NCI-H187 (cell line): ENCODE results near the gene SCN2B.

ENCODE experiments used
- DNase-seq, 2 experiments: peaks; one replicate each; lab custom pipeline; 2025; lab: John Stamatoyannopoulos, UW

SCN2B gene

DNA sequence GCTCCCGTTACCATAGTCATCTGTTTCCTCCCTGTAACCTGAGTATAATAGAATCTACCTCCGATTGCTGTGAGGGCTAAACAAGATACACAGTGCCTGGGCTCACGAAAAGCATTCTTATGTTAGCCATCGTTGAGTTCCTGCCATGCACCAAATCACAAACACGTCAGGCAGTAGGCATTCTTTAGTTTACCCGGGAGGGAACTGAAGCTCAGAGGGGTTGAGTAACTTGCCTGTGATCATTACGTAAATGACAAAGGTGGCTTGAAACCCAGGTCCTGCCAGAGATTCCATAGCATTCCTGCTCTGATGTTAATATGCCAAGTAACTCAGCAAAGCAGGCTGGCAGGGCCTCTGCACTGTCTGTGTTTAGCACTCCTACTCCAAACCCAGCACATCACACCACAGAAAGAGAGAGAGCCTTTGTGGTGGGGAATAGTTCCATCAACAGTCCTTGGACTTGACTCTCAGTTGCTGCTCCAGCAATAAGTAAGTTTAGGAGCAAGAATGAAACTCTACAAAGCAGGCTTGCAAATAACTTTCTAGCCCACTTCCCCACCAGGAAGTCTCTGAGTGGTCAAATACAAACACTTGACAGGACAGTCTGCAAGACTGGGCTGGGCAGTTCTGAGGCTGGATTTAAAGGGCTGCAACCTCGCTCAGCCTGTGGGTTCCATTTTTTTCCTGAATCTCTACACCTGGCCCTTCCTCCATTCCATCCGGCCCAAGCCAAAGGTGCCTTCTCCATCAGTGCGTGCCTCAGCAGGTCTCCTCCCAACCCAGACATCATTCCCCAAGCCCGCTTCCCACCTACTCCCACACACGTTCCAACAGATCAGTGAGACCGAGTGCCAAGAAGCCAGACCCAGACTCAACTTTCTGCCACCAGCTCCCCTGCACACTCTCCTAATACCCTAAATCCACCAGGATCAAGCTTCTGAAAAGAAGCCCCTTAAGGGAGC, 1.1 kb downstream of the SCN2B start:
- no peak for DNase-seq

DNA sequence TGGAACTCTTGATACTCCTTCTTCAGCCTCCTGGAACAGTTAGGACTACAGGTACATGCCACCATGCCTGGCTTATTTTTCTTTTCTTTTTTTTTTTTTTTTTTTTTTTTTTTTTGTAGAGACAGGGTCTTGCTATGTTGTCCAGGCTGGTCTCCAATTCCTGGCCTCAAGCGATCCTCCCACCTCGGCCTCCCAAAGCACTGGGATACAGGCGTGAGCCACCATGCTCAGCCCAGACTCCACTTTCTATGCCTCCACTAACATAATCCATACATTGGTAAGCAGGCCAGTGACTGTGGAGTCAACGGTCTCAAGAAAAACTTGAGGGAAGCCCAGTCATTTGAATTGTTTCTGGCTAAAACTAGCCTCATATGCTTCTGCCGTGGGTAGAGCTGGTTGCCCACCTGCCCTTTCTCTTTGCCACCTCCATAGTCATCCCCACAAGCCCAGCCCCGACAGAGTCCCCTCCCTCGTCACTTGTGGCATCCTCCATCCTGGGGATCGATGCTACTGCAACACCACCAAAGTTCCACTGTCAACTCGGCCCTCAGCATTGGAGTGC, 2.4 kb downstream of the SCN2B start:
- DNase-seq, result no peak

DNA sequence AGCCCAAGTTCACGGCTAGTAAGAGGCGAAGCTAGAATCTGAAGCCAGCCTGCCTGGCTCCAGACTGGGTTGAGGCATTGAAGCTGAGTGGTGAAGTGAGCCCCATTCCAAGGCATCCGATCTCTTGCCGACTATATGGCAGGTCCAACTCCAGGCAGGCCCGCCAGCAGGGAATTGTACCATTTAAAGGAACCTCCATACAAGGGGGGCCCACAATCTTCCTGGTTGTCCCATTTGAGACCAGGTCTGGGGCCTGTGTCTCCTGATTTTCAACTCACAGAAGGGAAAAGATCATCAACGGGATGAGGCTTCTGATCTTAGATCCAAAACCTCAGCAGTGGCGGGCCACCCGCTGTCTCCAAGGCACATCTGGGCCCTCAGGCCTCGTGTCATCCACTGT, 4.1 kb downstream of the SCN2B start:
- no peak for DNase-seq

GRCh38 chr11:118171269-118172062, 5.0 kb downstream of the SCN2B start:
- peak; percentile 64 to 66 for DNase-seq

DNA sequence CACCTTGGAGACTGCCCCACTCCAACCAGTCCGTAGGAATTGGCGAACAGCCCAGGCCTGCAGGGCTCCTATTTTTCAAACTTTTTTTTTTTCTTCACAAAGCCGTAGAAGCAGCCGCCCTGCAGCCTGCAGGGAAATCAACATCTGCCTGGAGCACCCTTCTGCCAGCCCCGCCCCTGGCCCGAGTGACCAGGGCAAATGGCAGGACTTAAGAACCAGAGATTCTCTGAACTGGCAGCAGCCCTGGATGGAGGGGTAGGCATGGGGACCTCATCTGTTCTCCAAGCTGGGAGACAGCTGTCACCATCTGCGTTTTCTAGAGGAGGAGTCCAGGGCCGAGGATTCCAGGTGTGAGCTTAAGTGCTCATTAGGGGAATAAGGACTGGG, 5.6 kb downstream of the SCN2B start:
- DNase-seq, result no peak

GRCh38 chr11:118170231-118170630, 6.2 kb downstream of the SCN2B start:
- DNase-seq, result no peak

DNA sequence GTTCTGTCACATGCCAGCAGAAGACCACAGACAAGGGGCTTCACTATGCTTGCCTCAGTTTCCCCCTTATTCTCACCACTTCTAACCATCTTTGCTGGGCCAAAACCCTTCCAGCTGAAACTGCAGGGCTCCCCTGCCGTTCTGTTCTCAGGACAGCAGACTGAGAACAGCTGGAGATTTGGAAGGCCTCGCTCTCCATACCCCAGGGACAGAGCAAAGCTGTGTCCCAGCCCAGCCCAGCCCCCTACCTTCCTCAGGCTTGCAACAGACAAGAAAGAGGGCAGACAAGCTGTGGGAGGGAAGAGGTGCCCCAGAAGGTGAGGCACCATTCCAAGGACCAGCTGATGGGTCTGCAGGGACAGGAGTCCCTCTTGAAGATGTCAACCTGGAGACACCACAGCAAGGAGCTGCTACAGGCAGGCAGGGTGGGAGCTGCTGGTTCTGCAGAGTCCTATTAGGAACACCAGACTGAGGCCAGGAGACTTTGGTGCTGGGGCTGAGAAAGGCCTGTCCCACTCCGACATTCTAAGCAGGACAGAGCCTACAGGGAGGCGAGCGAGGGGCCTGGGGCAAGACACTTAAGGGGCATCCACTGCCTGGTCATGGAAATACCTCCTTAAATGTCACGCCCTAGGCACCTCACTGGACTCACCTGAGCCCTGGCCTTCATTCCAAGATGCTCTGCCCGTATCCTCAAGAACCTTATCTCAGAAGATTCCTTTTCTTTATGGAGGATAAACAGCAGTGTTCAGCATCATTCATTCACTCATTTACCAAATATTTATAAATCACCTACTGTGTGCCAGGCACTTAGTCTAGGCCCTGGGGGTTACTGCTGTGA, 6.9 kb downstream of the SCN2B start:
- no peak for DNase-seq

DNA sequence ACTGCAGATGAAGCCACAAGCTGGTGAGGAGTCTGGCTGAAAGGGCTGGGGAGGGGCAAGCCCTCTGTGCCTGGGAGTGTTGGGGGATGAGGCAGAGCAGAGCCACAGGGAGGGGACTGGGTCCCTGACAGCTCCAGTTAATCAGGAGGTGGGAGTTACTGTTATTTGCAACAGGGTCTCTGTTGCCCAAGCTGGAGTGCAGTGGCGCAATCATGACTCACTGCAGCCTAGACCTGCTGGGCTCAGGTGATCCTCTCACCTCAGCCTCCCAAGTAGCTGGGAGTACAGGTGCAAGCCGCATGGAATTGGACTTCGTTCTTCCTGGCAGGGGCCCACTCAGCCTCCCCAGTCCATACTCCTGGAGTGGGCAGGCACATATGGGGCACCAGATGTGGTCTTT, 7.7 kb downstream of the SCN2B start:
- DNase-seq, result no peak

DNA sequence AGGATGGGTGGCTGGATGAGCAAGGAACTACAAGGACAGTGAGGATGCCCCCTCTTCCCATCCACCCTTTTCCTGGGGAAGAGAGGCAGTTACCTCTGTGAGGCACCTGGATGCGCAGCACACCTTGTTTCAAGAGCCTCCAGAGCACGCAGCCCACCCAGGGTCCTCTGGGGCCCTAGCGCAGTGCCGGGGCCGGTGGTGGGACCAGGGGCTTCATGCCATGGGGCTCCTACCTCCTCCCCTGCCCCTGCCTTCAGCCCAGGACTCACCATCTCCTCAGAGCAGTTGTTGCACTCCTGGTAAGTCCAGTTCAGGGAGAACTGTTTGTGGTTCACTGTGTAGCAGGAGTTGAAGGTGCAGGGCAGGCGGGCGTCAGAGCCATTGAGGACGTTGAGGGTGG, 8.1 kb downstream of the SCN2B start:
- DNase-seq, result no peak

GRCh38 chr11:118167906-118168305, 8.5 kb downstream of the SCN2B start:
- no peak for DNase-seq

- DNase-seq, result no peak
These were observed 9.2 kb downstream of the SCN2B start for GRCh38 chr11:118167253-118167652.

DNA sequence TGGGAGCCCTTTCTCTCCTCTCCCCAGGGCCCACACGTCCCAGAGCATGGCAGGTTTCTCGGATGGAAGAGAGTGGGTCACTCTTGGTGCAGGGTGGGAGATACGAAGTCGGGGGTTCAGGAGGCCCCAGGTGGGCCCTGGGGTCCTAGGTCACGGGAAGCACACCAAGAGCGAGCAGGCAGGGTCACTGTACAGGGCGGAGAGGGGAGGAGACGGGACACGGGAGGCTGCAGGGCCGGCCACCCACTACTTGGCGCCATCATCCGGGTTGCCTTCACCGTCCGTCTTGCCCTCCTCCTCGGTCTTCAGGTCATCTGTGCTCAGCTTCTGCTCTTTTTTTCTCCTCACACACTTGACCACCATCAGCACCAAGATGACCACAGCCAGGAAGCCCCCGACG, 9.8 kb downstream of the SCN2B start:
- DNase-seq, result no peak

DNA sequence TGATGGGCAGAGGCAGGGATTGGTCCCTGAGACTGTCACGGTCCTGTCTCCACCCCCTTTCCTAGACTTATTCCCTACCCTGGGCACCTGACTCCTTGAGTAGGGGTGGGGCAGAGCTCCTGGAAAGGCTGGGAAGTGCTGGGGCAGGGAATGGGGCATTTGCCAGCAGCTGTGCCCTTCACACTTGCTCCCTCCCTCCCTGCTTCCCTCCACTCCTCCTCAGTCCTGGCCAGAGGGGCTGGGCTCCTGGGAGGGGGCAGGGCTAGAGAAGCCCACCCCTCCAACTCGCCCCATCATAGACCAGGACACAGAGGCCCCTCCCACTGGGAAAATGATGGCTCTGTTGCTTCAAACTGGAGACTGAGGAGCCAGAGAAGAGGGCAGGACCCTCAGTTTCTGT, 11.6 kb downstream of the SCN2B start:
- DNase-seq, result no peak

GRCh38 chr11:118163494-118163893, 12.9 kb downstream of the SCN2B start:
- no peak for DNase-seq

- DNase-seq, result no peak
These were observed 13.6 kb downstream of the SCN2B start for GRCh38 chr11:118162846-118163245.

- DNase-seq, result no peak
These were observed 14.7 kb downstream of the SCN2B start for GRCh38 chr11:118161786-118162185.

DNA sequence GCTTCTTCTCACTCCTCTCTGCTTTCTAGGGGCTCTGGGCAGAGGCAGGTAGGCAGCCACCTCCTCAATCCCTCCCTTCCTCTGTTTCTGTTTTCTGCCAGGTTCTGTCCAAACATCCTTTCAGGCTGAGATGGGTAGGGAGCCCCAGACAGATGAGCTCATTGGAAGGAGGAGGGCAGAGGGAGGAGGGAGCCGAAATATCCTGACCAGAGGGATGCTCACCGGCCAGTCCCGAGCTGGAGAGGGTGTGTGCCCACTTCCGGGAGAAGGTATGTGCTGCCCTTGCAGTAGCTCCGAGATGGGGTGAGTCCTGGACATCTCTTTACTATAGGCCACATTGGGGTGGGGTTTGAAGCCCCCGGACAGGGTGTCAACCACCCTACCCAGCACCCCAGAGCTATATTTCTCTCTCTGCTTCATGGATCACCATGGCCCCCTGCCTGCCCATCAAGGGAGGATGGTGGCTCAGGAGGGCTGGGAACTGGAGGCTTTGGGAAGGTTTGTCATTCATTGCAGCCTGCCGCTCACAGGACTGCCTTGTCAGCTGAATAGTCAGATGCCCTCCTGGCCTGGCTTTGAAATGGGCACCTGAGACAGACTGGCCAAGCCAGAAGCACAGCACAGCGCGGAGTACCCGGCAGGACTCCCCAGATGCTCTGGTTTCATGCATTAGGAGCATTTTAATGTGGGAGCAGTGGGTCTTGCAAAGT, 19.1 kb downstream of the SCN2B start:
- no peak for DNase-seq

DNA sequence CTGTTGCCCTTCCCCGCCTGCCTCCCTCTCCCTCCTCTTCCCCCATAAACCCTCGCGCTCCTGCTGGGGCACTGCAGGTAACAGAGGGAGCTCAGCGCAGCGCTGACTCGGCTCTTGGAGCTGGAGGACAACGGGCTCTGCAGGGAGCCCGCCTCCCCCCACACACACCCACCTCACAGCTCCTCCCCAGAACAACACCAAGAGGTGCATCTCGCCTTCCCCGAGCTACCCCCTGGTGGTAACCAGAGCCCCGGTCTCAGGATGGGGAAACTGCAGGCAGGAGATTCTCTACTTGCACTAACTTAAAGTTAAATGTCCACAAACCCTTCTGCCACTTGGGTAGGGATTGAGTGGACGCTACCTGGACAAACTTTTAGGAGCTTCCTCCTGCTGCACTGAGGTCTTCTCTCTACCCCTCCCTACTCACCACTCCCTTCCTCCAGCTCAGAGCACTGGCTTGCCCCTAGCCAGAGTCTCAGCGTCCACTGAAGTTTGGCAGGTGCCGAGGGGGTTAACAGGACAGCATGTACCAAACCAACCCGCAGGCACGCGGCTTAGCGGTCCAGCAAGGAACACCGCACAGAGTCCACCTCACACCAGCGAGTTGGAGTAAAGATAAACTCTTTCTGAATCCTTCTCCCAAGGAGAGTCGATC, 19.8 kb downstream of the SCN2B start:
- DNase-seq, result no peak

GRCh38 chr11:118155776-118156530, 20.5 kb downstream of the SCN2B start:
- DNase-seq, result no peak

- DNase-seq, result no peak
These were observed 21.8 kb downstream of the SCN2B start for GRCh38 chr11:118154641-118155040.
